ENCODE data around the gene RNPEPL1. TPM values are rescaled to one million over a fixed set of nuclear protein-coding genes. Genes with fewer than 3 reads are reported as not detected.
"Not testable (repeated sequence)": the region's sequence is repeated elsewhere in the genome, so short reads cannot be mapped to it uniquely, and the experiment has no call there.

RNPEPL1 gene
- total RNA-seq, 1 experiment from 2014 or later, result 5.6 TPM

GRCh38 chr2:240532031-240532775 lies 36.1 kb upstream of the RNPEPL1 start:
- in situ Hi-C loops (cut with HindIII; ENCODE audit: low sequenced_read_pairs), result no loop called here

GRCh38 chr2:240538031-240538780 lies 30.1 kb upstream of the RNPEPL1 start:
- DNase-seq (ENCODE audit: low spot score), result no peak
- in situ Hi-C loops (cut with HindIII; ENCODE audit: low sequenced_read_pairs), result no loop called here

More at GRCh38 chr2:240532031-240532775, 36.1 kb upstream of the RNPEPL1 start:
- DNase-seq (ENCODE audit: low spot score), result no peak

GRCh38 chr2:240539101-240539500 lies 29.2 kb upstream of the RNPEPL1 start:
- DNase-seq (ENCODE audit: low spot score); in situ Hi-C loops (cut with HindIII; ENCODE audit: low sequenced_read_pairs): not testable (repeated sequence)

GRCh38 chr2:240539906-240540305 lies 28.4 kb upstream of the RNPEPL1 start:
- in situ Hi-C loops (cut with HindIII; ENCODE audit: low sequenced_read_pairs), result no loop called here

GRCh38 chr2:240551288-240551687 lies 17.0 kb upstream of the RNPEPL1 start:
- no peak for DNase-seq (ENCODE audit: low spot score)
- in situ Hi-C loops (cut with HindIII; ENCODE audit: low sequenced_read_pairs), result loop anchor here (5.0 kb wide), 1 partner anchor 34 kb away; no protein-coding TSS in a partner anchor

More at GRCh38 chr2:240539906-240540305, 28.4 kb upstream of the RNPEPL1 start:
- DNase-seq (ENCODE audit: low spot score), result no peak

- in situ Hi-C loops (cut with HindIII; ENCODE audit: low sequenced_read_pairs), result loop anchor here (5.0 kb wide), 1 partner anchor 35 kb away; no protein-coding TSS in a partner anchor
- DNase-seq (ENCODE audit: low spot score), result no peak
Measured at GRCh38 chr2:240551811-240552210, 16.5 kb upstream of the RNPEPL1 start.

GRCh38 chr2:240553956-240554480 lies 14.3 kb upstream of the RNPEPL1 start:
- in situ Hi-C loops (cut with HindIII; ENCODE audit: low sequenced_read_pairs), result loop anchor here (5.0 kb wide), 1 partner anchor 37 kb away; no protein-coding TSS in a partner anchor

GRCh38 chr2:240554767-240555493 lies 13.4 kb upstream of the RNPEPL1 start:
- no peak for DNase-seq (ENCODE audit: low spot score)
- in situ Hi-C loops (cut with HindIII; ENCODE audit: low sequenced_read_pairs), result loop anchor here (5.0 kb wide), 1 partner anchor 38 kb away; no protein-coding TSS in a partner anchor

More at GRCh38 chr2:240553956-240554480, 14.3 kb upstream of the RNPEPL1 start:
- no peak for DNase-seq (ENCODE audit: low spot score)

GRCh38 chr2:240555541-240556250 lies 12.6 kb upstream of the RNPEPL1 start:
- in situ Hi-C loops (cut with HindIII; ENCODE audit: low sequenced_read_pairs), result no loop called here

GRCh38 chr2:240556553-240557100 lies 11.7 kb upstream of the RNPEPL1 start:
- in situ Hi-C loops (cut with HindIII; ENCODE audit: low sequenced_read_pairs), result no loop called here
- no peak for DNase-seq (ENCODE audit: low spot score)

More at GRCh38 chr2:240555541-240556250, 12.6 kb upstream of the RNPEPL1 start:
- DNase-seq (ENCODE audit: low spot score), result no peak

- in situ Hi-C loops (cut with HindIII; ENCODE audit: low sequenced_read_pairs), result no loop called here
- no peak for DNase-seq (ENCODE audit: low spot score)
Measured at GRCh38 chr2:240557101-240557751, 11.1 kb upstream of the RNPEPL1 start.

GRCh38 chr2:240557808-240558207 lies 10.5 kb upstream of the RNPEPL1 start, which contains the start of gene ANKMY1:
Gene ANKMY1, minus strand, starts transcription at chr2:240557988. Its CDS starts 653 bp downstream, at chr2:240557335.
- in situ Hi-C loops (cut with HindIII; ENCODE audit: low sequenced_read_pairs), result no loop called here
- DNase-seq (ENCODE audit: low spot score), result no peak

- in situ Hi-C loops (cut with HindIII; ENCODE audit: low sequenced_read_pairs), result no loop called here
- no peak for DNase-seq (ENCODE audit: low spot score)
Measured at GRCh38 chr2:240558236-240558761, 10.0 kb upstream of the RNPEPL1 start.

GRCh38 chr2:240559286-240559685 lies 9.0 kb upstream of the RNPEPL1 start:
- no peak for DNase-seq (ENCODE audit: low spot score)
- in situ Hi-C loops (cut with HindIII; ENCODE audit: low sequenced_read_pairs), result no loop called here

GRCh38 chr2:240560084-240560479 lies 8.2 kb upstream of the RNPEPL1 start, which contains the start of gene DUSP28:
Gene DUSP28, plus strand, starts transcription at chr2:240560357. Its CDS starts 328 bp downstream, at chr2:240560685.
- DNase-seq (ENCODE audit: low spot score), result peak; percentile 84
- in situ Hi-C loops (cut with HindIII; ENCODE audit: low sequenced_read_pairs), result no loop called here

- in situ Hi-C loops (cut with HindIII; ENCODE audit: low sequenced_read_pairs), result no loop called here
- DNase-seq (ENCODE audit: low spot score), result peak; percentile 99
Measured at GRCh38 chr2:240560480-240561324, 7.6 kb upstream of the RNPEPL1 start.

Data from G401 (cell line).